NCI-H524 (cell line): Measurements from ENCODE around the gene DRC7.
"Not testable (repeated sequence)": the region's sequence is repeated elsewhere in the genome, so short reads cannot be mapped to it uniquely, and the experiment has no call there.

Experiments
- DNase-seq, 2 experiments: peaks; one replicate each; lab custom pipeline; 2025; lab: John Stamatoyannopoulos, UW

Gene DRC7

DNA sequence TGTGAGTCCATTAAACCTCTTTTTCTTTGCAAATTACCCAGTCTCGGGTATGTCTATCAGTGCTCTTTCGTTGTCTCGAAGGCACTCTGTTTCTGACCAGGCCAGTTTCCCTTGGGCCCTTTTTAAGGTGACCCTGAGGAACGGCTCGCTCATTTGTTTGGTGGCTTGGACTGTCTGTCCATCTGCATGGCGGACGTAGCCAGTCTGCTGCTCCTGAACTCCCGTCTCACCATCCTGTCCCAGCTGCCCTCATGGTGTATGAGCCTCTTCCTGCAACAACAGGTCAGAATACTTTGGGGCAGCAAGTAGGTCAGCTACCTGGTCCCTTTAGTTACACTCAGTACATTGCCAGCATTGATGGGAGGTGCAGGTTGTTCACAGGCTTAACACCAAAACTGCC lies 19.0 kb downstream of the DRC7 start:
- DNase-seq = no peak

GRCh38 chr16:57714047-57714446 lies 19.4 kb downstream of the DRC7 start:
- no peak for DNase-seq

- peak; percentile 45 to 77 for DNase-seq
Observed at GRCh38 chr16:57720142-57720575, 25.6 kb downstream of the DRC7 start.

- DNase-seq = no peak
Observed at GRCh38 chr16:57721356-57722209, 27.0 kb downstream of the DRC7 start.

DNA sequence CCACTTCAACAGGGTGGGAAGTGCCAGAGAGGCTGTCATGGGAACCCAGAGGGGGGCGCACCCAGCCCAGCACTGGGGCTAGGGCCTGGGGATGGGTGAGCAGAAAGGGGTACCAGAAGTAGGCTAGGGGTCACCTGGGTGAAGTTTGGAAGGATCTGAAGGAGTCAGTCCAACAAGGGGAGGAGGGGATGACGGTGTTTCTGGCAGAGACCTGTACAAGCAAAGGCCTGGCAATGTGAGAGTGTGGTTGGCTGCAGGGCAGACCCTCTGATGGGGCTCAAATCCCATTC lies 27.5 kb downstream of the DRC7 start:
- no peak for DNase-seq

DNA sequence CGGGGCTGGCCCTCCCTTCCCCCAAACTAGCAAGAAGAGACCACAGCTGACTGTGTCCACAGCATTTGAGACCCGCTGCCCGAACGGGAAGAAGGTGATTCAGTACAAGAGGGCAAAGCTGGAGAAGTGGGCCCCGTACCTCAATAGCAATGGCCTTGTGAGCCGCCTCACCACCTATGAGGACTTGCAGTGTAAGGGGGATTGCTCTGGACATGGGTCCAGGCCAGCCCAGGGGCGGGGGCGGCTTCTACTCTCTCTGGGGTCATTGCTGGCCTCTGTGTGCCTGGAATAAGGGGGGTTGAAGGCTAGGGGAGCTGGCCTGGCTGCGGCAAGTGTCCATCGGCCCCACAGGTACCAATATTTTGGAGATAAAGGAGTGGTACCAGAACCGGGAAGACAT lies 28.0 kb downstream of the DRC7 start:
- no peak for DNase-seq

GRCh38 chr16:57723170-57723569 lies 28.6 kb downstream of the DRC7 start:
- DNase-seq = peak in 1 of 2 experiments; percentile 22

DNA sequence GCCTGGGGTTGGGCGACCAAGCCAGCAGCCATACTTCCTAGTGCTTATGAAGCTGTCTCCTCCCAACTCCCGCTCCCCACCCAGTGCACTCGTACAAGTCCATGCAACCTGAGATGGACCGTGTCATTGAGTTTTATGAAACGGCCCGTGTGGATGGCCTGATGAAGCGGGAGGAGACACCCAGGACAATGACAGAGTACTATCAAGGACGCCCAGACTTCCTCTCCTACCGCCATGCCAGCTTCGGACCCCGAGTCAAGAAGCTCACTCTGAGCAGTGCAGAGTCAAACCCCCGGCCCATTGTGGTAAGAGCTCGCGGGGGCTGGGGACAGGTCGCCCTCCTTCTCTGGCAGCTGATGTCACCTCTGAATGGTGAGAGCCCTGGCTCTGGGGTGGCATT lies 29.9 kb downstream of the DRC7 start:
- DNase-seq = no peak

- DNase-seq = no peak
Observed at GRCh38 chr16:57725151-57725550, 30.5 kb downstream of the DRC7 start.

- DNase-seq = peak; percentile 34 to 51
Observed at GRCh38 chr16:57725554-57725953, 30.9 kb downstream of the DRC7 start.

DNA sequence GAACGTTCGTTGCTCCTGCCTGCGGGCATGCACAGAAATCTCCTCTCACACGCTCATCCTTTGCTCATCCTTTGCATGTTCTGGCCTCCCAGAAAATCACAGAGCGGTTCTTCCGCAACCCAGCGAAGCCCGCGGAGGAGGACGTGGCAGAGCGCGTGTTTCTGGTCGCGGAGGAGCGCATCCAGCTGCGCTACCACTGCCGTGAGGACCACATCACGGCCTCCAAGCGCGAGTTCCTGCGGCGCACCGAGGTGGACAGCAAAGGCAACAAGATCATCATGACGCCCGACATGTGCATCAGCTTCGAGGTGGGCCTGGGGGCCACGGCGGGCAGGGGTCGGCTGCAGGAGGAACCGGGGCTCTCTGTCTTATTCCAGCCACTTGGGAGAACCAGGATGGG lies 31.4 kb downstream of the DRC7 start:
- DNase-seq = no peak

DNA sequence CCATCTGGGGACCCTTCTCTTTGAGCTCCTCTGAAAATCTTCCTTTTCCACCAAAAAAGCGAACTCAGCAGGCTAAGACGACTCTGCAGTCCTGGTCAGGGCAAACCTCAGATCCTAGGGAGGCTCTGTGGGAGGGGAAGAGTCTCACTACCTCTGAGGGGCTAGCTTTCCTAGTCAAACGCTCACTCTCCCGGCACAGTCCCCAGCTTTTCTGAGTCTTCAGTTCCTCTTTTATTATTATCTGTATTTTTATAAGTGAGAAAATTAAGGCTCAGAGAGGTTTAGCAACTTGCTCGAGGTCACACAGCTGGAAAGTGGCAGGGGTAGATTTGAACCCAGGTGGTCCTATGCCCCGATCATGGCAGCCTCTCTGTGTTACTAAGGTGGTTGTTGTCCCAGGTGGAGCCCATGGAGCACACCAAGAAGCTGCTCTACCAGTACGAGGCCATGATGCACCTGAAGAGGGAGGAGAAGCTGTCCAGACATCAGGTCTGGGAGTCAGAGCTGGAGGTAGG lies 31.9 kb downstream of the DRC7 start:
- no peak for DNase-seq

- no peak for DNase-seq
Observed at GRCh38 chr16:57727610-57728009, 33.0 kb downstream of the DRC7 start.

- DNase-seq = no peak
Observed at GRCh38 chr16:57728336-57729181, 34.0 kb downstream of the DRC7 start.

DNA sequence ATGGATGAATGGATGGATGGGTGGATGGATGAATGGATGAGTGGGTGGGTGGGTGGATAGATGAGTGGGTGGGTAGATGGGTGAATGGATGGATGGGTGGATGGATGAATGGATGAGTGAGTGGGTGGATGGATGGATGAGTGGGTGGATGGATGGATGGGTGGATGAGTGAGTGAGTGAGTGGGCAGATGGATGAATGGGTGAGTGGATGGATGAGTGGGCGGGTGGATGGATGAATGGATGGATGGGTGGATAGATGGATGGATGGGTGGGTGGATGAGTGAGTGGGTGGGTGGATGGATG lies 34.5 kb downstream of the DRC7 start:
- no peak for DNase-seq

GRCh38 chr16:57729852-57730251 lies 35.2 kb downstream of the DRC7 start:
- not testable (repeated sequence) for DNase-seq

DNA sequence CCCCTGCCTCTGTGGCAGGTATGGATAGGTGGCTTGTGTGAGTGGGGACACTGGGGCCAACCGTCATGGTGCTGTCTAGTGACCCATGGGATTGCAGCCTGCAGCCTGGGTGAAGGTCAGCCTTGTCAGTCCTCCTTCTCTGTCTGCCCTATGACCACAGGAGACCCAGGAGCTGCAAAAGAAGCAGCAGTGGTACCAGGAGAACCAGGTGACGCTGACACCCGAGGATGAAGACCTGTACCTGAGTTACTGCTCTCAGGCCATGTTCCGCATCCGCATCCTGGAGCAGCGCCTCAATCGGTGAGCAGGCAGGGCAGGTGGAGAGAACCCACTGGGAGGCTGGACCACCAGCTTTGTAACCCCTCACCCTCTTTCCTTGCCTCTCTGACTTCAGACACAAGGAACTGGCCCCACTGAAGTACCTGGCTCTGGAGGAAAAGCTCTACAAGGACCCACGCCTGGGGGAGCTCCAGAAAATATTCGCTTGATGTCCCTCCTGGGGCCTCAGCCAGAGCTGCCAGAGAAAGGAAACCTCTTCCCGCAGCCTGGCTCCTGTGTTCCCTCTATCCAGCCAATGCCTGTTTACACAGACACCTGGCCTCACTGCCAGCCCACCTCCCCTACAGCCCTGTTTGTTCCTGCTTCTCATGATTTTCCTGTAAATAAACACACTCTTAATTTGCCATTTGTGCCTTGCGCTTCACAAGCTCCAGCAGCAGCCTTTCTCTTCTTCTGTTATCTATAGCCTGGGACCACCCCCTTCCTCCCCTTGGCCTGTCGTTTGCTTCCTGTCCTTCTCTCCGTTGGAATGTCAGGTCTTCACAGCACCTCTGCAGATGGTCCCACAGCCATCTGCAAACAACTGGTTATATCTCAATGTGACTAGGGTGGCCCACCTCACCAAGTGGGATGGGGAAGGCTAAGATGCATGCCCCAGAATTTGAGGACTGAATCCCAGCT lies 36.4 kb downstream of the DRC7 start:
- no peak for DNase-seq

- no peak for DNase-seq
Observed at GRCh38 chr16:57732037-57732436, 37.4 kb downstream of the DRC7 start.

- DNase-seq = no peak
Observed at GRCh38 chr16:57732714-57733113, 38.1 kb downstream of the DRC7 start.

DNA sequence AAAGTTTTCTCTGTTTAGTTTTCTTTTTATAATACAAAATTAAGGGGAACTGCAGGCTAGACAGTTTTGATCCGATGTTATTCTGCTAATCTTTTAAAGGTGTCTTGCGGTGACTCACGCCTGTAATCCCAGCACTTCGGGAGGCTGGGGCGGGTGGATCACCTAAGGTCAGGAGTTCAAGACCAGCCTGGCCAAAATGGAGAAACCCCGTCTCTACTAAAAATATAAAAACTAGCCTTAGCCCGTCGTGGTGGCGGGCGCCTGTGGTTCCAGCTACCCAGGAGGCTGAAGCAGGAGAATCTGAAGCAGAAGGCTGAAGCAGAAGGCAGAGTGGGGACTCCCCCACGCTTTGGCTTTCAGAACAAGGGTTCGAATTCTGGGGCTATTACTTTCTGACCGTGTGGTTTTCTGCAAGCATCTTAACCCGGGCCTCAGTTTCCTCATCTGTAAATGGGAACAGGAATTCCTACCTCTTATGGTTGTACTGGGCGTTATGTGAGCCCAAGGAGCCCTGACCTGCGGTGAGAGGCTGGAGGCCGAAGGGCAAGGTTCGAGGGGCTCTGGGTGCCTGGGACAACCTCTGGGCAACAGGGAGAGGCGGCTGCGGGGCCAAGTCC lies 39.8 kb downstream of the DRC7 start:
- no peak for DNase-seq

DNA sequence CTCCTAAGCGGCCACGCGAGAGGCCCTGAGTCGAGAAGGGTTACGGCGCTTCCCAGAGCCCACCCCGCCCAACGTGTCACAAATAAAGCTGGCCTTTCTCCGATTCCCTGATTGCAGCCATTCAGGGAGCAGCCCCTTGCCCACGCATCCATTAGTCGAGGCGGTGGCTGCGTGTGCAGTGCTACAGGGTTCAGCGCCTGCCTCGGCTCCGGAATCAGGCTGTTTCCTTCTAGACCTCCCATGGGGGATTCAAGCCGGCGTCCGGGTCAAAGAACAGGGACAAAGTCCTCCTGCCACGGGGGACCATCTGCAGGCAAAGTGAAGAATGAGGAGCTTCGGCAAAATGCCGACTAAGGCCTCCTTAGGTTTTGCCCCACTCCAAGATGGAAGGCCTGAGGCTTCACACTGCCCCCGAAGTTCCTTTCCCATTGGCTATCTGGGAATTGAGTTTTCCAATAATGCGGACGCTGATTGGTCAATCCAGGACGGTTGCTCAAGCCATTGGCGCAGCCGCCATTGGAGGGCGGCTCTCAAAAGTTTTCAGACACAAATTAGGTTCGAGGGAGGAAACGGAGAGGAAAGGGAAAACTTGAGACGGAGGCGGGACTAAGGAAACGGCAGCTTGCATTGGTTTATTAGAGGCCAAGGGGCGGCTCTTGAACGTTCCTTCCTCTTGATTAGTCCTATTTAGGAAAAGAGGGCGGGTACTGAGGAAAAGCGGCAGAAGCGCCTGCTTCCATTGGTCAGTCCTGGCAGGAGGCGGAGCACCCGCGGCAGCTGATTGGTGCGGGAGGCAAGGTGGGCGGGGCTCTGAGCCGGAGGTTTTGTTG lies 40.5 kb downstream of the DRC7 start:
- DNase-seq = peak; percentile 100
